Measurements from ENCODE around the gene PHPT1.

Gene PHPT1

DNA sequence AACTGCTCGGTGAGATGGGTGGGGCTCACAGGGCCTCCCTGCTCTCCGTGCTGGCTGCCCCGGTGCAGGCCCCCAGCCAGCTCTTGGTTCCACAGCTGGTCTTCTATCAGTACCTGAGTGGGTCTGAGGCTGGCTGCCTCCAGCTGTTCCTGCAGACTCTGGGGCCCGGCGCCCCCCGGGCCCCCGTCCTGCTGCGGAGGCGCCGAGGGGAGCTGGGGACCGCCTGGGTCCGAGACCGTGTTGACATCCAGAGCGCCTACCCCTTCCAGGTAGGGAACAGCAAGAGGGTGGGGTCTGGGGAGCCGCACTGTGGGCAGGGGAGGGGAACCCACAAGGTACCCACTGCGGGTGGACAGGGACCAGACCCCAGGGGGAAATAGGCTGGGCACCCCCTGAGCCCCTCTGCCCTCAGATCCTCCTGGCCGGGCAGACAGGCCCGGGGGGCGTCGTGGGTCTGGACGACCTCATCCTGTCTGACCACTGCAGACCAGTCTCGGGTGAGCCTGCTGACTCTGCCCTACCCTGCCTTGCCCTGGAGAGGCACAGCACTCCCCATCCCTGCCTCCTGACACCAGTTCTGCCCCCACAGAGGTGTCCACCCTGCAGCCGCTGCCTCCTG is 5.7 kb downstream of the PHPT1 start:
- H3K4me3 ChIP-seq (ENCODE audit: low read length) = no peak overlapping the region
- TF ChIP-seq, protein P1, sequence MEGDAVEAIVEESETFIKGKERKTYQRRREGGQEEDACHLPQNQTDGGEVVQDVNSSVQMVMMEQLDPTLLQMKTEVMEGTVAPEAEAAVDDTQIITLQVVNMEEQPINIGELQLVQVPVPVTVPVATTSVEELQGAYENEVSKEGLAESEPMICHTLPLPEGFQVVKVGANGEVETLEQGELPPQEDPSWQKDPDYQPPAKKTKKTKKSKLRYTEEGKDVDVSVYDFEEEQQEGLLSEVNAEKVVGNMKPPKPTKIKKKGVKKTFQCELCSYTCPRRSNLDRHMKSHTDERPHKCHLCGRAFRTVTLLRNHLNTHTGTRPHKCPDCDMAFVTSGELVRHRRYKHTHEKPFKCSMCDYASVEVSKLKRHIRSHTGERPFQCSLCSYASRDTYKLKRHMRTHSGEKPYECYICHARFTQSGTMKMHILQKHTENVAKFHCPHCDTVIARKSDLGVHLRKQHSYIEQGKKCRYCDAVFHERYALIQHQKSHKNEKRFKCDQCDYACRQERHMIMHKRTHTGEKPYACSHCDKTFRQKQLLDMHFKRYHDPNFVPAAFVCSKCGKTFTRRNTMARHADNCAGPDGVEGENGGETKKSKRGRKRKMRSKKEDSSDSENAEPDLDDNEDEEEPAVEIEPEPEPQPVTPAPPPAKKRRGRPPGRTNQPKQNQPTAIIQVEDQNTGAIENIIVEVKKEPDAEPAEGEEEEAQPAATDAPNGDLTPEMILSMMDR (conservative IDR thresholded peaks at IDR 0.05; ENCODE audit: low read depth, low read length) = no peak
- DNase-seq (ENCODE audit: low read depth) = no peak

DNA sequence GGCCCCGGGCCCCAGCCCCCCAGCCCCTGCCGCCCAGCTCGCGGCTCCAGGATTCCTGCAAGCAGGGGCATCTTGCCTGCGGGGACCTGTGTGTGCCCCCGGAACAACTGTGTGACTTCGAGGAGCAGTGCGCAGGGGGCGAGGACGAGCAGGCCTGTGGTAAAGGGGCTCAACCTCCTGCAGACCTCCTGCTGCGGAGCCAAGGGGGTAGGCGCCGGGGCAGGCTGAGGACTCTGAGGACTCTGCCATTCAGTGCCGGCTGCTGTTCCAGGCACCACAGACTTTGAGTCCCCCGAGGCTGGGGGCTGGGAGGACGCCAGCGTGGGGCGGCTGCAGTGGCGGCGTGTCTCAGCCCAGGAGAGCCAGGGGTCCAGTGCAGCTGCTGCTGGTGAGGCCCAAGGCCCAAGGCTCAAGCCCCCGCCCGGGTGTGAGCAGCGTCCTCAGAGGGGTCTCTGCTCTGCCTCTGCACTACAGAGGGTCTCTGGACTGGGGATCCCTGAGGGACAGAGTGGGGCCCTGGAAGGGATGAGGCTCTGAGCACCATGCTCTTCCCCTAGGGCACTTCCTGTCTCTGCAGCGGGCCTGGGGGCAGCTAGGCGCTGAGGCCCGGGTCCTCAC is 6.4 kb downstream of the PHPT1 start:
- no peak for DNase-seq (ENCODE audit: low read depth)
- no peak overlapping the region for H3K4me3 ChIP-seq (ENCODE audit: low read length)
- TF ChIP-seq, protein P1 (conservative IDR thresholded peaks at IDR 0.05; ENCODE audit: low read depth, low read length) = no peak

DNA sequence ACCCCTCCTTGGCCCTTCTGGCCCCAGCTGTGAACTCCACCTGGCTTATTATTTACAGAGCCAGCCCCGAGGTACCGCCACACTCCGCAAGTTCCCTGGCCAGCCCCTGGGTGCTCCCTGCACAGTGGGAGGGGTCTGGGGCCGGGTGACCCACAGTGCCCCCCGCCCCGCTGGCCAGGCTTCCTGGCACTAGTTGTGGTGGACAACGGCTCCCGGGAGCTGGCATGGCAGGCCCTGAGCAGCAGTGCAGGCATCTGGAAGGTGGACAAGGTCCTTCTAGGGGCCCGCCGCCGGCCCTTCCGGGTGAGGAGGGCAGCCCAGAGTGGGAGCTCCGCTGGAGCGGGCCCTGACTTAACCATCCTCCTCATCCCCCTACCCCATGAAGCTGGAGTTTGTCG is 6.9 kb downstream of the PHPT1 start:
- DNase-seq (ENCODE audit: low read depth) = no peak
- TF ChIP-seq, protein P1 (conservative IDR thresholded peaks at IDR 0.05; ENCODE audit: low read depth, low read length) = no peak
- no peak overlapping the region for H3K4me3 ChIP-seq (ENCODE audit: low read length)

GRCh38 chr9:136856541-136857141 is 7.4 kb downstream of the PHPT1 start:
- TF ChIP-seq, protein P1 (conservative IDR thresholded peaks at IDR 0.05; ENCODE audit: low read depth, low read length) = no peak
- no peak for DNase-seq (ENCODE audit: low read depth)
- H3K4me3 ChIP-seq (ENCODE audit: low read length) = no peak overlapping the region

- TF ChIP-seq, protein P1 (conservative IDR thresholded peaks at IDR 0.05; ENCODE audit: low read depth, low read length) = no peak
- H3K4me3 ChIP-seq (ENCODE audit: low read length) = no peak overlapping the region
- DNase-seq (ENCODE audit: low read depth) = no peak
These were observed 8.0 kb downstream of the PHPT1 start for GRCh38 chr9:136857166-136857565.

GRCh38 chr9:136857581-136858412 is 8.6 kb downstream of the PHPT1 start:
- H3K4me3 ChIP-seq (ENCODE audit: low read length) = no peak overlapping the region
- DNase-seq (ENCODE audit: low read depth) = no peak
- TF ChIP-seq, protein P1 (conservative IDR thresholded peaks at IDR 0.05; ENCODE audit: low read depth, low read length) = no peak
